HG03521 (cell line): ENCODE measurements around the gene SLC18A2.

ENCODE experiments used
- ATAC-seq: cut with Tn5 transposase; IDR thresholded peaks from one replicate; pipeline ENCODE4 v1.9.1; 2021; ENCODE audit warnings: mild to moderate bottlenecking, moderate library complexity; ENCODE audit not compliant: unreplicated experiment

Gene SLC18A2

DNA sequence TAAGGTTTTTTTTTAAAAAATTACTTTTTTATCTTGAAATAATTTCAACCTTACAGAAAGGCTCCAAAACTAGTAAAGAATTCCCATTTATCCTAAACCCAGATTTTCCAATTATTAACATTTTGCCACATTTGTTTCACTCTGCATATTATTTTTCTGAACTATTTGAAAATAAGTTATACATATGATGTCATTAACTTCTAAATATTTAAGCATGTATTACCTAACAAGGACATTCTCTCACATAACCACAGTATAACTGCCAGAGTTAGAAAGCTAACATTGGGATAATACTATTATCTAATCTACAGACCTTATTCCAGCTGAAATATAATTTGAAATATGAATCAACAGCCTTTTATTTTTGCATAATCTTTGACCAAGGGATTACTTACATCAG is 65.8 kb downstream of the SLC18A2 start:
- ATAC-seq = no peak

DNA sequence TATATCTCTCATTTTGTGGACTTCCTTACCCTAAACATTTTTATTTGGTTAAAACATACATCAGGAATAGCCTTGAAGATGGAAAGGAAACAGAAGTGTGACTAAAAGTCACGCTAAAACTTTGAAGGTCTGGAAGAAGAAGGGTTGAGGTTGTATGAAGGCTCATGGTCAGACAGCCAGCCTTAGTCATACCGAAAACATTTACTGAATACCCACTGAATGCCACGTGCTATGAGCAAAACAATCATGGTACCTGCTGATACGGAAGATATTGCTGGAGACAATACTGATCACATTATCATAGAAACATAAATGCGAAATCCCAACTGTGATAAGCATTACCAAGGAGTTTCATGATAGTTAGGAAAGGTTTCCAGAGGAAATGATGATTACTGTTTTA is 70.3 kb downstream of the SLC18A2 start:
- no peak for ATAC-seq

GRCh38 chr10:117312430-117312829 is 71.5 kb downstream of the SLC18A2 start:
- ATAC-seq = no peak

GRCh38 chr10:117313641-117314040 is 72.7 kb downstream of the SLC18A2 start:
- ATAC-seq = no peak

- no peak for ATAC-seq
These were observed 75.8 kb downstream of the SLC18A2 start for GRCh38 chr10:117316701-117317100.

GRCh38 chr10:117318909-117319308 is 78.0 kb downstream of the SLC18A2 start:
- ATAC-seq = no peak

GRCh38 chr10:117320050-117320665 is 79.2 kb downstream of the SLC18A2 start:
- no peak for ATAC-seq

- no peak for ATAC-seq
These were observed 81.3 kb downstream of the SLC18A2 start for GRCh38 chr10:117322260-117322659.

GRCh38 chr10:117324367-117324766 is 83.5 kb downstream of the SLC18A2 start:
- no peak for ATAC-seq

GRCh38 chr10:117327262-117327661 is 86.3 kb downstream of the SLC18A2 start:
- ATAC-seq = no peak
